Subcutaneous adipose tissue (tissue), 4 donors: ENCODE data around the gene ZCCHC14. TPM values are rescaled to one million over a fixed set of nuclear protein-coding genes. Genes with fewer than 3 reads are reported as not detected.

Experiments
- CTCF ChIP-seq: fragments of 450-650 bp; IDR thresholded peaks from one replicate; pipeline ENCODE4 v1.5.1; 2016; ENCODE audit warnings: low read depth, mild to moderate bottlenecking, control low read depth, antibody characterized with exemption, moderate library complexity
- total RNA-seq, 4 donors: library from RNA; depleted of rRNA; stranded (reverse); fragments of >200 nt; gene quantifications; one replicate each; pipeline ENCODE4 v1.1.0, GENCODE V29; 2016

The ZCCHC14 gene
- total RNA-seq, 4 donors from 2014 or later = 15.6 to 21.1 (median 18.3) TPM

- no peak for TF ChIP-seq CTCF
These were observed 6.3 kb upstream of the ZCCHC14 start for GRCh38 chr16:87499189-87499486.

GRCh38 chr16:87498324-87499188 lies 5.7 kb upstream of the ZCCHC14 start:
- TF ChIP-seq CTCF = no peak

GRCh38 chr16:87496447-87496801 lies 3.6 kb upstream of the ZCCHC14 start:
- no peak for TF ChIP-seq CTCF

- TF ChIP-seq CTCF = no peak
These were observed 3.0 kb upstream of the ZCCHC14 start for GRCh38 chr16:87495578-87496446.

- TF ChIP-seq CTCF = no peak
These were observed 920 bp upstream of the ZCCHC14 start for GRCh38 chr16:87493608-87494280.

- no peak for TF ChIP-seq CTCF
These were observed 563 bp downstream of the ZCCHC14 start for GRCh38 chr16:87492291-87492630.
